Caco-2 (cell line): ENCODE measurements around the gene RAP2A. TPM values are rescaled to one million over a fixed set of nuclear protein-coding genes. Genes with fewer than 3 reads are reported as not detected.

ENCODE experiments used
- BruUV-seq: library from RNA; stranded (reverse); fragments of 400-500 nt; replicated peaks from 2 replicates; lab custom pipeline; 2021; lab: Mats Ljungman, UMichigan
- CTCF ChIA-PET: fragments of 300-600 bp; sonication (Branson Sonifier 250); formaldehyde crosslinking; loops from one replicate; lab custom pipeline; 2022; ENCODE audit warnings: antibody characterized with exemption; lab: Charles Lee
- POLR2A ChIA-PET: fragments of 300-600 bp; sonication (Branson Sonifier 250); formaldehyde crosslinking; loops from one replicate; lab custom pipeline; 2022; ENCODE audit warnings: antibody characterized with exemption; lab: Charles Lee
- DNase-seq, 2 experiments: peaks; one replicate each; pipeline versions ENCODE4 v3.0.0 to v3.0.0-alpha.2; 2020 to 2022
- H3K27me3 ChIP-seq: replicated peaks from 2 replicates; pipeline ENCODE4 v1.6.0; 2011; ENCODE audit warnings: low read length; ENCODE audit not compliant: control insufficient read depth, insufficient read depth
- H3K36me3 ChIP-seq: 2 replicates; pipeline ENCODE4 v1.5.1; 2011; ENCODE audit warnings: low read length; ENCODE audit not compliant: control insufficient read depth, insufficient read depth
- H3K4me1 ChIP-seq: fragments of 250-450 bp; sonication (Bioruptor Pico); 2 replicates; pipeline ENCODE4 v1.5.1; 2020; ENCODE audit warnings: mild to moderate bottlenecking
- H3K4me3 ChIP-seq: 2 replicates; pipeline ENCODE4 v1.5.1; 2011; ENCODE audit warnings: low read depth, mild to moderate bottlenecking, control low read depth, low read length
- H3K9me3 ChIP-seq: fragments of 250-450 bp; sonication (Bioruptor Pico); 2 replicates; pipeline ENCODE4 v1.5.1; 2020; ENCODE audit warnings: mild to moderate bottlenecking, moderate library complexity
- H3K27ac Mint-ChIP-seq: one replicate; pipeline ENCODE4 v1.8.0; 2022; ENCODE audit warnings: mixed read lengths; ENCODE audit not compliant: unreplicated experiment
- H3K27me3 Mint-ChIP-seq: one replicate; pipeline ENCODE4 v1.8.0; 2022; ENCODE audit warnings: mixed read lengths; ENCODE audit not compliant: insufficient read depth, unreplicated experiment
- H3K36me3 Mint-ChIP-seq: one replicate; pipeline ENCODE4 v1.8.0; 2022; ENCODE audit warnings: mild to moderate bottlenecking, mixed read lengths; ENCODE audit not compliant: insufficient read depth, unreplicated experiment
- H3K4me1 Mint-ChIP-seq: one replicate; pipeline ENCODE4 v1.8.0; 2022; ENCODE audit warnings: low read depth, mixed read lengths; ENCODE audit not compliant: unreplicated experiment
- H3K4me3 Mint-ChIP-seq: one replicate; pipeline ENCODE4 v1.8.0; 2022; ENCODE audit warnings: mild to moderate bottlenecking, moderate library complexity, mixed read lengths; ENCODE audit not compliant: unreplicated experiment
- H3K9me3 Mint-ChIP-seq: one replicate; pipeline ENCODE4 v1.8.0; 2022; ENCODE audit warnings: mixed read lengths; ENCODE audit not compliant: unreplicated experiment
- intact Hi-C: fragments of 100-400 bp; cut with micrococcal nuclease; formaldehyde crosslinking; loops from one replicate; pipeline ENCODE4 v1.10.0; 2022; ENCODE audit not compliant: unreplicated experiment
- total RNA-seq: library from RNA; stranded (reverse); gene quantifications from 2 replicates; pipeline ENCODE4 v1.2.3, GENCODE V29; 2022
- TF ChIP-seq, protein P1 (sequence below), 2 experiments: fragments of 200-600 bp in 1 of 2; IDR thresholded peaks; 1 replicate in 1 of 2; 2 replicates in 1 of 2; pipeline versions ENCODE4 v1.5.1 to v1.8.0; 2011 to 2022; ENCODE audit warnings: antibody characterized with exemption in 1 of 2, control low read depth in 1 of 2, inconsistent platforms in 1 of 2, low read depth in 1 of 2, low read length in 1 of 2, mild to moderate bottlenecking in 1 of 2, moderate library complexity in 1 of 2; ENCODE audit not compliant: insufficient read depth in 1 of 2, severe bottlenecking in 1 of 2, unreplicated experiment in 1 of 2

The RAP2A gene
- total RNA-seq, 1 experiment from 2014 or later = 19.7 TPM

DNA sequence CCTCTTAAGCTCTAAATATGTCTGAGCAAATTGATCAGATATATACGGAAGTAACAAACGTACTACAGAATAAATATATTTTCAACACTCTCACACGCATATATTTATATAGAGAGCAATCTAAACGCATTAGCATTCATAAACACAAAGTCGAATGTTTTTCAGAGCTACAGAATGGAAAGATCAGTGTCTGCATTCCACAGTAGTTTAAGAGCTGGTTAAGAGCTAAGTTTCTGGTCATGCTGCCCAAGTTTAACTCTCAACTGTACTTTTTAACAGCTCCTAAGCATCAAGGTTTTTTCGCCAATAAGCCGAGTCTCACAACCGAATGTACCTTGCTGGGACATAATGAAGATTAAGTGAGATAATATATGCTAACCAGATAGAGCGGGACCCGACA lies 36.7 kb upstream of the RAP2A start:
- CTCF ChIA-PET = no interaction called here
- POLR2A ChIA-PET = no interaction called here
- H3K36me3 ChIP-seq = no peaks in the 10 kb centered on the region
- H3K4me3 ChIP-seq = no peak overlapping the region
- Mint-ChIP-seq H3K27me3 (peaks cover 4% of the 10 kb centered on the region), H3K36me3 (peaks cover 7% of the 10 kb centered on the region), H3K27ac (no peak overlapping the region), H3K4me1 (no peaks in the 10 kb centered on the region), H3K4me3 (no peak overlapping the region), H3K9me3 (no peaks in the 10 kb centered on the region)
- H3K4me1 ChIP-seq = peaks cover under 1% of the 10 kb centered on the region; the same call in 1 of the 2 replicates
- no peaks in the 10 kb centered on the region for H3K27me3 ChIP-seq
- no peaks in the 10 kb centered on the region for H3K9me3 ChIP-seq
- intact Hi-C loops = no loop called here
- BruUV-seq = no TSS peak
- TF ChIP-seq, protein P1, sequence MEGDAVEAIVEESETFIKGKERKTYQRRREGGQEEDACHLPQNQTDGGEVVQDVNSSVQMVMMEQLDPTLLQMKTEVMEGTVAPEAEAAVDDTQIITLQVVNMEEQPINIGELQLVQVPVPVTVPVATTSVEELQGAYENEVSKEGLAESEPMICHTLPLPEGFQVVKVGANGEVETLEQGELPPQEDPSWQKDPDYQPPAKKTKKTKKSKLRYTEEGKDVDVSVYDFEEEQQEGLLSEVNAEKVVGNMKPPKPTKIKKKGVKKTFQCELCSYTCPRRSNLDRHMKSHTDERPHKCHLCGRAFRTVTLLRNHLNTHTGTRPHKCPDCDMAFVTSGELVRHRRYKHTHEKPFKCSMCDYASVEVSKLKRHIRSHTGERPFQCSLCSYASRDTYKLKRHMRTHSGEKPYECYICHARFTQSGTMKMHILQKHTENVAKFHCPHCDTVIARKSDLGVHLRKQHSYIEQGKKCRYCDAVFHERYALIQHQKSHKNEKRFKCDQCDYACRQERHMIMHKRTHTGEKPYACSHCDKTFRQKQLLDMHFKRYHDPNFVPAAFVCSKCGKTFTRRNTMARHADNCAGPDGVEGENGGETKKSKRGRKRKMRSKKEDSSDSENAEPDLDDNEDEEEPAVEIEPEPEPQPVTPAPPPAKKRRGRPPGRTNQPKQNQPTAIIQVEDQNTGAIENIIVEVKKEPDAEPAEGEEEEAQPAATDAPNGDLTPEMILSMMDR (IDR thresholded peaks at IDR 0.05; ENCODE audit: insufficient read depth in 1 of 2, low read depth in 1 of 2, low read length in 1 of 2, severe bottlenecking in 1 of 2, unreplicated experiment in 1 of 2) = no peak
- DNase-seq = no peak

DNA sequence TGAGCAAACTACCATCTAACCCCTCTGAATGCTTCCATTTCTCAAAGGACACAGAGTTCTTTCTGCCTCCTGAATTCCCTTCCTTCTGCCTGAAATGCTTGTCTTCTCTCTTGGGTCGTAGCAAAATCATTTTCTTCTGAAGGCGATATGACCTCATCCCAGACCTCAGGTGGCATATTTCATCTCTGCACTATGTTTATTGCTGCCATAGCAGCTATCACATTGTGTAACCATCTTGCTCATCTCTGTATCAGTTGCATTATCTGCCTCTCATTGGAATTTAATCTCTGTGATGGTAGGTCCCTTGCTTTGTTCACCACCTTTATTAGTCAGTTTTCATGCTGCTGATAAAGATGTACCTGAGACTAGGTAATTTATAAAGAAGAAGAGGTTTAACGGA lies 32.5 kb upstream of the RAP2A start:
- H3K36me3 Mint-ChIP-seq = no peaks in the 10 kb centered on the region
- H3K27ac Mint-ChIP-seq = no peak overlapping the region
- ChIA-PET CTCF (no interaction called here), POLR2A (no interaction called here)
- intact Hi-C loops = no loop called here
- H3K27me3 Mint-ChIP-seq = peaks cover 14% of the 10 kb centered on the region
- H3K9me3 ChIP-seq = 0 out of 2 replicates have a peak, but pooled peaks cover 2% of the 10 kb centered on the region
- no TSS peak for BruUV-seq
- H3K9me3 Mint-ChIP-seq = no peaks in the 10 kb centered on the region
- no peak overlapping the region for H3K4me3 Mint-ChIP-seq
- DNase-seq = no peak
- no peaks in the 10 kb centered on the region for H3K4me1 Mint-ChIP-seq
- H3K4me1 ChIP-seq = no peaks in the 10 kb centered on the region
- H3K36me3 ChIP-seq = no peaks in the 10 kb centered on the region
- H3K4me3 ChIP-seq = no peak overlapping the region
- no peaks in the 10 kb centered on the region for H3K27me3 ChIP-seq
- TF ChIP-seq, protein P1 (IDR thresholded peaks at IDR 0.05; ENCODE audit: insufficient read depth in 1 of 2, low read depth in 1 of 2, low read length in 1 of 2, severe bottlenecking in 1 of 2, unreplicated experiment in 1 of 2) = no peak

DNA sequence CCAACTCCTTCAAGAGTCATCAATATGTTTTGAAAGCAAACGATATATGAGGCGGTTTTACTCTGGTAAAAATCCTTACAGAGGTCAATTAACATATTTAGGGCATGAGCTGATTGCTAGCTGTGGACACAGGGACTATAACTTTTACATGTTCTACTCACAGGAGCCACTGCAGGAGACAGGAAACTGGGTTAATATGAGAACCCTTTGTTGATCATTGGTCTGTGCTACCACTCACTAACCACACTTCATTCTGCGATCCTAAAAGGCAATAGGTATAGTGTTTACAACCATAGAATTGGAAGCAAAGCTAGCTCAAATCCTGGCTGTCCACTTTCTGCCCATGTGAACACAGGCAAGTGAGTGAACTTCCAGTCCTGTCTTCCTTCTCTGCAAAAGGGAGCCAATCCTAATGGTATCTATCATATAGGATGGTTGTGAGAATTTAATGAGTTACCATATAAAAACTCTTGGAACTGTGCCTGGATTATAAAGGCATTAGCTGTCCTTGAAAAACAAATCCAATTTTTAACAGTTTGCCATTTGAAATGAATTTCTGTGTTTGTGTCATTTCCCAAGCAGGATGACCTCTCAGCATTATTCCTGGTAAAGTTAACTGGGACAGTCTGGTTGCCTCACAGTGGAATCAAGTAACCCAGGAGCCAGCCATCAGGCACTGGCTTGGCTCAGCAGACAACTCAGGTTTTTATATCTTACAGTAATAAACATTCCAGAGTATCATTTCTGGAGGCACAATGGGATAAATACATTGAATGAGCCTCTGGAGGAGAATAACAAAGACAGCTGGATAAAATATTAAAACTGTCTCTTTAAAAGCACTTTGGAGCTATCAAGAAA lies 29.8 kb upstream of the RAP2A start:
- Mint-ChIP-seq H3K27ac (no peak overlapping the region), H3K9me3 (no peaks in the 10 kb centered on the region), H3K36me3 (no peaks in the 10 kb centered on the region), H3K4me1 (no peaks in the 10 kb centered on the region), H3K27me3 (peaks cover 19% of the 10 kb centered on the region), H3K4me3 (no peak overlapping the region)
- TF ChIP-seq, protein P1 (IDR thresholded peaks at IDR 0.05; ENCODE audit: insufficient read depth in 1 of 2, low read depth in 1 of 2, low read length in 1 of 2, severe bottlenecking in 1 of 2, unreplicated experiment in 1 of 2) = no peak
- intact Hi-C loops = no loop called here
- no peaks in the 10 kb centered on the region for H3K4me1 ChIP-seq
- H3K27me3 ChIP-seq = no peaks in the 10 kb centered on the region
- no TSS peak for BruUV-seq
- no peaks in the 10 kb centered on the region for H3K36me3 ChIP-seq
- no peak for DNase-seq
- no peak overlapping the region for H3K4me3 ChIP-seq
- CTCF ChIA-PET = no interaction called here
- POLR2A ChIA-PET = no interaction called here
- H3K9me3 ChIP-seq = 0 out of 2 replicates have a peak, but pooled peaks cover 2% of the 10 kb centered on the region
